Measurements from ENCODE around the gene SPARCL1.

SPARCL1 gene

GRCh38 chr4:87532907-87533306 is 3.7 kb upstream of the SPARCL1 start (continued):
- TF ChIP-seq, protein P1, sequence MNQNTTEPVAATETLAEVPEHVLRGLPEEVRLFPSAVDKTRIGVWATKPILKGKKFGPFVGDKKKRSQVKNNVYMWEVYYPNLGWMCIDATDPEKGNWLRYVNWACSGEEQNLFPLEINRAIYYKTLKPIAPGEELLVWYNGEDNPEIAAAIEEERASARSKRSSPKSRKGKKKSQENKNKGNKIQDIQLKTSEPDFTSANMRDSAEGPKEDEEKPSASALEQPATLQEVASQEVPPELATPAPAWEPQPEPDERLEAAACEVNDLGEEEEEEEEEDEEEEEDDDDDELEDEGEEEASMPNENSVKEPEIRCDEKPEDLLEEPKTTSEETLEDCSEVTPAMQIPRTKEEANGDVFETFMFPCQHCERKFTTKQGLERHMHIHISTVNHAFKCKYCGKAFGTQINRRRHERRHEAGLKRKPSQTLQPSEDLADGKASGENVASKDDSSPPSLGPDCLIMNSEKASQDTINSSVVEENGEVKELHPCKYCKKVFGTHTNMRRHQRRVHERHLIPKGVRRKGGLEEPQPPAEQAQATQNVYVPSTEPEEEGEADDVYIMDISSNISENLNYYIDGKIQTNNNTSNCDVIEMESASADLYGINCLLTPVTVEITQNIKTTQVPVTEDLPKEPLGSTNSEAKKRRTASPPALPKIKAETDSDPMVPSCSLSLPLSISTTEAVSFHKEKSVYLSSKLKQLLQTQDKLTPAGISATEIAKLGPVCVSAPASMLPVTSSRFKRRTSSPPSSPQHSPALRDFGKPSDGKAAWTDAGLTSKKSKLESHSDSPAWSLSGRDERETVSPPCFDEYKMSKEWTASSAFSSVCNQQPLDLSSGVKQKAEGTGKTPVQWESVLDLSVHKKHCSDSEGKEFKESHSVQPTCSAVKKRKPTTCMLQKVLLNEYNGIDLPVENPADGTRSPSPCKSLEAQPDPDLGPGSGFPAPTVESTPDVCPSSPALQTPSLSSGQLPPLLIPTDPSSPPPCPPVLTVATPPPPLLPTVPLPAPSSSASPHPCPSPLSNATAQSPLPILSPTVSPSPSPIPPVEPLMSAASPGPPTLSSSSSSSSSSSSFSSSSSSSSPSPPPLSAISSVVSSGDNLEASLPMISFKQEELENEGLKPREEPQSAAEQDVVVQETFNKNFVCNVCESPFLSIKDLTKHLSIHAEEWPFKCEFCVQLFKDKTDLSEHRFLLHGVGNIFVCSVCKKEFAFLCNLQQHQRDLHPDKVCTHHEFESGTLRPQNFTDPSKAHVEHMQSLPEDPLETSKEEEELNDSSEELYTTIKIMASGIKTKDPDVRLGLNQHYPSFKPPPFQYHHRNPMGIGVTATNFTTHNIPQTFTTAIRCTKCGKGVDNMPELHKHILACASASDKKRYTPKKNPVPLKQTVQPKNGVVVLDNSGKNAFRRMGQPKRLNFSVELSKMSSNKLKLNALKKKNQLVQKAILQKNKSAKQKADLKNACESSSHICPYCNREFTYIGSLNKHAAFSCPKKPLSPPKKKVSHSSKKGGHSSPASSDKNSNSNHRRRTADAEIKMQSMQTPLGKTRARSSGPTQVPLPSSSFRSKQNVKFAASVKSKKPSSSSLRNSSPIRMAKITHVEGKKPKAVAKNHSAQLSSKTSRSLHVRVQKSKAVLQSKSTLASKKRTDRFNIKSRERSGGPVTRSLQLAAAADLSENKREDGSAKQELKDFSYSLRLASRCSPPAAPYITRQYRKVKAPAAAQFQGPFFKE (tag by site-specific recombination; IDR thresholded peaks at IDR 0.05; ENCODE audit: borderline replicate concordance): no peak
- no peak for TF ChIP-seq ATF2 (tag by site-specific recombination; IDR thresholded peaks at IDR 0.05; ENCODE audit: low read depth)
- no peak for TF ChIP-seq ZNF211 (tag by site-specific recombination; IDR thresholded peaks at IDR 0.05; ENCODE audit: low read depth)
- no peak for TF ChIP-seq ZNF561 (tag by site-specific recombination; IDR thresholded peaks at IDR 0.05; ENCODE audit: borderline replicate concordance)

- POLR2A ChIA-PET: no interaction called here
Measured at GRCh38 chr4:87532109-87532508, 2.9 kb upstream of the SPARCL1 start.

More at GRCh38 chr4:87532109-87532508, 2.9 kb upstream of the SPARCL1 start:
- Histone ChIP-seq H3K4me3 (ENCODE audit: low read depth, low read length) (no peak overlapping the region), H3K36me3 (ENCODE audit: control insufficient read depth in 2 of 2, insufficient read depth in 1 of 2, low read length in 2 of 2) (no peaks in the 10 kb centered on the region), H3K9me3 (ENCODE audit: control insufficient read depth, insufficient read depth, low read depth, low read length) (no peaks in the 10 kb centered on the region), H3K27ac (ENCODE audit: extremely low read depth, low read depth, low read length) (no peak overlapping the region), H3K4me1 (ENCODE audit: control insufficient read depth, insufficient read depth, low read length) (no peaks in the 10 kb centered on the region)
- TF ChIP-seq ZNF221 (tag by site-specific recombination; IDR thresholded peaks at IDR 0.05; ENCODE audit: borderline replicate concordance): no peak
- TF ChIP-seq ZBTB1 (tag by site-specific recombination; IDR thresholded peaks at IDR 0.05): no peak
- no peak for TF ChIP-seq ZNF777 (tag by site-specific recombination; IDR thresholded peaks at IDR 0.05; ENCODE audit: borderline replicate concordance)
- no peak for TF ChIP-seq KLF1 (tag by site-specific recombination; IDR thresholded peaks at IDR 0.05)
- TF ChIP-seq ZNF791 (tag by site-specific recombination; IDR thresholded peaks at IDR 0.05): no peak
- TF ChIP-seq ZNF19 (tag by site-specific recombination; IDR thresholded peaks at IDR 0.05; ENCODE audit: low read depth): no peak
- TF ChIP-seq, protein P2, sequence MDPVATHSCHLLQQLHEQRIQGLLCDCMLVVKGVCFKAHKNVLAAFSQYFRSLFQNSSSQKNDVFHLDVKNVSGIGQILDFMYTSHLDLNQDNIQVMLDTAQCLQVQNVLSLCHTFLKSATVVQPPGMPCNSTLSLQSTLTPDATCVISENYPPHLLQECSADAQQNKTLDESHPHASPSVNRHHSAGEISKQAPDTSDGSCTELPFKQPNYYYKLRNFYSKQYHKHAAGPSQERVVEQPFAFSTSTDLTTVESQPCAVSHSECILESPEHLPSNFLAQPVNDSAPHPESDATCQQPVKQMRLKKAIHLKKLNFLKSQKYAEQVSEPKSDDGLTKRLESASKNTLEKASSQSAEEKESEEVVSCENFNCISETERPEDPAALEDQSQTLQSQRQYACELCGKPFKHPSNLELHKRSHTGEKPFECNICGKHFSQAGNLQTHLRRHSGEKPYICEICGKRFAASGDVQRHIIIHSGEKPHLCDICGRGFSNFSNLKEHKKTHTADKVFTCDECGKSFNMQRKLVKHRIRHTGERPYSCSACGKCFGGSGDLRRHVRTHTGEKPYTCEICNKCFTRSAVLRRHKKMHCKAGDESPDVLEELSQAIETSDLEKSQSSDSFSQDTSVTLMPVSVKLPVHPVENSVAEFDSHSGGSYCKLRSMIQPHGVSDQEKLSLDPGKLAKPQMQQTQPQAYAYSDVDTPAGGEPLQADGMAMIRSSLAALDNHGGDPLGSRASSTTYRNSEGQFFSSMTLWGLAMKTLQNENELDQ (tag by site-specific recombination; IDR thresholded peaks at IDR 0.05; ENCODE audit: low read depth): no peak
- TF ChIP-seq ZNF610 (tag by site-specific recombination; IDR thresholded peaks at IDR 0.05; ENCODE audit: borderline replicate concordance): no peak
- TF ChIP-seq ZNF132 (tag by site-specific recombination; IDR thresholded peaks at IDR 0.05; ENCODE audit: borderline replicate concordance): no peak
- TF ChIP-seq KLF9 (tag by site-specific recombination; IDR thresholded peaks at IDR 0.05; ENCODE audit: low read depth): no peak
- TF ChIP-seq ZNF664 (tag by site-specific recombination; IDR thresholded peaks at IDR 0.05): no peak
- TF ChIP-seq YY2 (tag by site-specific recombination; IDR thresholded peaks at IDR 0.05): no peak
- no peak for TF ChIP-seq ZSCAN4 (tag by site-specific recombination; IDR thresholded peaks at IDR 0.05)
- TF ChIP-seq ZNF830 (tag by site-specific recombination; IDR thresholded peaks at IDR 0.05; ENCODE audit: low read depth): no peak
- no peak for TF ChIP-seq ZNF302 (tag by site-specific recombination; IDR thresholded peaks at IDR 0.05; ENCODE audit: low read depth)
- TF ChIP-seq ZNF501 (tag by site-specific recombination; IDR thresholded peaks at IDR 0.05): no peak
- TF ChIP-seq ZNF157 (tag by site-specific recombination; IDR thresholded peaks at IDR 0.05): no peak
- CTCF ChIA-PET: interaction anchor here (1.1 kb wide), 1 partner anchor 25 kb away, joined by 3 read pairs; no protein-coding TSS in a partner anchor

Data from HEK293 (cell line).